Thyroid gland (tissue), 4 donors: ENCODE results near the gene ACTR3C. TPM values are rescaled to one million over a fixed set of nuclear protein-coding genes. Genes with fewer than 3 reads are reported as not detected.

Experiments used
- DNase-seq, 2 donors: peaks; one replicate each; pipeline ENCODE4 v3.0.0-alpha.2; 2019
- H3K27ac ChIP-seq, 3 donors: fragments of 200-600 bp; sonication (generic); 1 replicate in 2 of 3; 2 replicates in 1 of 3; pipeline ENCODE4 v1.5.1; 2016 to 2019; ENCODE audit warnings: mild to moderate bottlenecking in 1 of 3, moderate library complexity in 1 of 3
- H3K27me3 ChIP-seq: fragments of 200-600 bp; sonication (generic); one replicate; pipeline ENCODE4 v1.5.1; 2019
- H3K36me3 ChIP-seq, 2 donors: fragments of 200-600 bp; sonication (generic); one replicate each; pipeline ENCODE4 v1.5.1; 2016 to 2019
- H3K4me1 ChIP-seq, 2 donors: fragments of 200-600 bp; sonication (generic); one replicate each; pipeline ENCODE4 v1.5.1; 2017 to 2019
- H3K4me3 ChIP-seq, 3 donors: fragments of 200-600 bp; sonication (generic); replicated peaks in 1 of 3; 1 replicate in 2 of 3; 2 replicates in 1 of 3; pipeline ENCODE4 v1.5.1; 2016; ENCODE audit warnings: mild to moderate bottlenecking in 1 of 3
- H3K9me3 ChIP-seq: fragments of 200-600 bp; sonication (generic); one replicate; pipeline ENCODE4 v1.5.1; 2017
- CTCF ChIP-seq, 6 experiments: fragments of 200-600 bp in 3 of 6; fragments of 450-650 bp in 3 of 6; sonication (generic) in 3 of 6; IDR thresholded peaks; one replicate each; pipeline ENCODE4 v1.5.1; 2016 to 2019; ENCODE audit warnings: antibody characterized with exemption in 6 of 6, mild to moderate bottlenecking in 2 of 6, inconsistent platforms in 1 of 6, moderate library complexity in 1 of 6
- POLR2A ChIP-seq, 2 donors: fragments of 450-650 bp; IDR thresholded peaks; one replicate each; pipeline ENCODE4 v1.6.1; 2017; ENCODE audit warnings: antibody characterized with exemption in 2 of 2, mild to moderate bottlenecking in 2 of 2, moderate library complexity in 1 of 2
- WGBS, 2 donors: methylation state at CpG; one replicate each; pipeline ENCODE4 v1.1.5; 2017; 5-methylcytosine and 5-hydroxymethylcytosine counted together
- intact Hi-C: fragments of 100-400 bp; cut with DNase I; formaldehyde crosslinking; loops from one replicate; pipeline ENCODE4 v1.15.1; 2023
- total RNA-seq, 4 donors: library from RNA; depleted of rRNA; stranded (reverse); fragments of >200 nt; gene quantifications; one replicate each; pipeline ENCODE4 v1.2.3, GENCODE V29; 2016

ACTR3C gene
- total RNA-seq, 4 donors from 2014 or later, result 11.7 to 34.8 (median 23.0) TPM

GRCh38 chr7:150367677-150368095 lies 44.3 kb upstream of the ACTR3C start:
- Histone ChIP-seq H3K36me3 (peaks cover 12 to 15% of the 10 kb centered on the region in 2 donors), H3K4me1 (peaks cover 10 to 25% of the 10 kb centered on the region in 2 donors), H3K27ac (peak overlapping the region; percentile 92 to 98 (median 93)), H3K9me3 (no peaks in the 10 kb centered on the region), H3K27me3 (no peaks in the 10 kb centered on the region), H3K4me3 (peak overlapping the region in 2 of 3 donors; percentile 82 to 96)
- TF ChIP-seq CTCF (IDR thresholded peaks at IDR 0.05), result no peak
- TF ChIP-seq POLR2A (IDR thresholded peaks at IDR 0.05), result no peak
- intact Hi-C loops, result no loop called here
- 52 to 57% methylated on average over 8 of the region's 8 CpGs for WGBS, 2 donors
- DNase-seq, result no peak

GRCh38 chr7:150365673-150366398 lies 42.5 kb upstream of the ACTR3C start:
- DNase-seq, result no peak
- intact Hi-C loops, result no loop called here
- Histone ChIP-seq H3K9me3 (no peaks in the 10 kb centered on the region), H3K4me3 (no peak overlapping the region), H3K27me3 (no peaks in the 10 kb centered on the region), H3K27ac (no peak overlapping the region), H3K36me3 (no peaks in the 10 kb centered on the region), H3K4me1 (peaks cover 10 to 22% of the 10 kb centered on the region in 2 donors)
- WGBS, 2 donors, result 73 to 80% methylated on average over 5 of the region's 5 CpGs
- no peak for TF ChIP-seq CTCF (IDR thresholded peaks at IDR 0.05)
- TF ChIP-seq POLR2A (IDR thresholded peaks at IDR 0.05), result no peak

- Histone ChIP-seq H3K4me3 (no peak overlapping the region), H3K9me3 (no peaks in the 10 kb centered on the region), H3K36me3 (no peaks in the 10 kb centered on the region), H3K27ac (no peak overlapping the region), H3K4me1 (peaks cover 8 to 16% of the 10 kb centered on the region in 2 donors), H3K27me3 (no peaks in the 10 kb centered on the region)
- intact Hi-C loops, result no loop called here
- DNase-seq, result no peak
- TF ChIP-seq CTCF (IDR thresholded peaks at IDR 0.05) (no peak), POLR2A (IDR thresholded peaks at IDR 0.05) (no peak)
- 57 to 76% methylated on average over 10 of the region's 10 CpGs for WGBS, 2 donors
Observed at GRCh38 chr7:150365194-150365593, 41.8 kb upstream of the ACTR3C start.

- no peak overlapping the region for H3K4me3 ChIP-seq
- no peaks in the 10 kb centered on the region for H3K27me3 ChIP-seq
- TF ChIP-seq POLR2A (IDR thresholded peaks at IDR 0.05) (no peak), CTCF (IDR thresholded peaks at IDR 0.05) (no peak)
- no peak overlapping the region for H3K27ac ChIP-seq
- peaks cover 0 to 8% of the 10 kb centered on the region in 2 donors for H3K4me1 ChIP-seq
- intact Hi-C loops, result no loop called here
- no peaks in the 10 kb centered on the region for H3K9me3 ChIP-seq
- H3K36me3 ChIP-seq, result no peaks in the 10 kb centered on the region
- no peak for DNase-seq
- 83 to 93% methylated on average over 5 of the region's 5 CpGs for WGBS, 2 donors
Observed at GRCh38 chr7:150363872-150364271, 40.5 kb upstream of the ACTR3C start.

GRCh38 chr7:150363370-150363769 lies 40.0 kb upstream of the ACTR3C start:
- H3K36me3 ChIP-seq, result no peaks in the 10 kb centered on the region
- no peaks in the 10 kb centered on the region for H3K9me3 ChIP-seq
- TF ChIP-seq POLR2A (IDR thresholded peaks at IDR 0.05) (no peak), CTCF (IDR thresholded peaks at IDR 0.05) (no peak)
- H3K27ac ChIP-seq, result no peak overlapping the region
- intact Hi-C loops, result no loop called here
- peaks cover 0 to 8% of the 10 kb centered on the region in 2 donors for H3K4me1 ChIP-seq
- DNase-seq, result no peak
- H3K27me3 ChIP-seq, result no peaks in the 10 kb centered on the region
- 90 to 96% methylated on average over 4 of the region's 4 CpGs for WGBS, 2 donors
- H3K4me3 ChIP-seq, result no peak overlapping the region
